Trophoblast cell (in vitro differentiated cells and primary cell): ENCODE data around the gene PLEKHA5.

Experiments
- DNase-seq, 2 donors: peaks; one replicate each; pipeline ENCODE4 v3.0.0-alpha.2; 2016
- H2AFZ ChIP-seq: 2 replicates; pipeline ENCODE4 v1.6.1; 2013; ENCODE audit warnings: low read length, moderate library complexity, mild to moderate bottlenecking; ENCODE audit not compliant: insufficient read depth, poor library complexity
- H2AK5ac ChIP-seq: 2 replicates; pipeline ENCODE4 v1.6.1; 2013; ENCODE audit warnings: mild to moderate bottlenecking, low read length
- H2BK120ac ChIP-seq: 2 replicates; pipeline ENCODE4 v1.6.1; 2013; ENCODE audit warnings: low read length, mild to moderate bottlenecking, moderate library complexity; ENCODE audit not compliant: insufficient read depth, poor library complexity
- H2BK12ac ChIP-seq: 2 replicates; pipeline ENCODE4 v1.6.1; 2013; ENCODE audit warnings: mild to moderate bottlenecking, low read length, moderate library complexity
- H2BK5ac ChIP-seq: 2 replicates; pipeline ENCODE4 v1.6.1; 2013; ENCODE audit warnings: low read length, low read depth, moderate library complexity, mild to moderate bottlenecking; ENCODE audit not compliant: poor library complexity
- H3K14ac ChIP-seq: 2 replicates; pipeline ENCODE4 v1.6.1; 2013; ENCODE audit warnings: mild to moderate bottlenecking, low read length
- H3K18ac ChIP-seq: 2 replicates; pipeline ENCODE4 v1.6.1; 2013; ENCODE audit warnings: mild to moderate bottlenecking, low read length
- H3K23ac ChIP-seq: 2 replicates; pipeline ENCODE4 v1.6.1; 2013; ENCODE audit warnings: low read length
- H3K27ac ChIP-seq: 2 replicates; pipeline ENCODE4 v1.5.1; 2013; ENCODE audit warnings: low read depth, mild to moderate bottlenecking, inconsistent platforms, low read length, moderate library complexity
- H3K27me3 ChIP-seq: 2 replicates; pipeline ENCODE4 v1.6.1; 2013; ENCODE audit warnings: inconsistent platforms, mild to moderate bottlenecking, low read length, moderate library complexity; ENCODE audit not compliant: insufficient read depth
- H3K36me3 ChIP-seq, 2 experiments: 1 replicate in 1 of 2; 2 replicates in 1 of 2; pipeline ENCODE4 v1.6.1; 2013; ENCODE audit warnings: low read length in 2 of 2, mild to moderate bottlenecking in 2 of 2, moderate library complexity in 1 of 2; ENCODE audit not compliant: insufficient read depth in 2 of 2, control insufficient read depth in 1 of 2
- H3K4ac ChIP-seq: 2 replicates; pipeline ENCODE4 v1.6.1; 2013; ENCODE audit warnings: low read depth, mild to moderate bottlenecking, low read length, moderate library complexity
- H3K4me1 ChIP-seq, 2 experiments: 1 replicate in 1 of 2; 2 replicates in 1 of 2; pipeline ENCODE4 v1.6.1; 2013; ENCODE audit warnings: low read length in 2 of 2, mild to moderate bottlenecking in 2 of 2, moderate library complexity in 1 of 2; ENCODE audit not compliant: insufficient read depth in 2 of 2, control insufficient read depth in 1 of 2
- H3K4me2 ChIP-seq: 2 replicates; pipeline ENCODE4 v1.6.1; 2013; ENCODE audit warnings: inconsistent platforms, mild to moderate bottlenecking, low read length, moderate library complexity
- H3K4me3 ChIP-seq: 2 replicates; pipeline ENCODE4 v1.5.1; 2013; ENCODE audit warnings: mild to moderate bottlenecking, low read depth, low read length, inconsistent platforms
- H3K79me1 ChIP-seq: one replicate; pipeline ENCODE4 v1.6.1; 2013; ENCODE audit warnings: low read length
- H3K79me2 ChIP-seq: 2 replicates; pipeline ENCODE4 v1.6.1; 2013; ENCODE audit warnings: low read length, mild to moderate bottlenecking; ENCODE audit not compliant: control insufficient read depth, insufficient read depth, poor library complexity
- H3K9ac ChIP-seq: 2 replicates; pipeline ENCODE4 v1.6.1; 2013; ENCODE audit warnings: mild to moderate bottlenecking, low read length
- H3K9me3 ChIP-seq: 2 replicates; pipeline ENCODE4 v1.6.1; 2013; ENCODE audit warnings: low read depth, mild to moderate bottlenecking, control low read depth, inconsistent platforms, low read length; ENCODE audit not compliant: insufficient read depth
- H4K12ac ChIP-seq: 2 replicates; pipeline ENCODE4 v1.6.1; 2013; ENCODE audit warnings: low read depth, mild to moderate bottlenecking, low read length, moderate library complexity
- H4K8ac ChIP-seq: 2 replicates; pipeline ENCODE4 v1.6.1; 2013; ENCODE audit warnings: low read depth, mild to moderate bottlenecking, low read length, moderate library complexity
- H4K91ac ChIP-seq: one replicate; pipeline ENCODE4 v1.6.1; 2013; ENCODE audit warnings: low read depth, mild to moderate bottlenecking, low read length, moderate library complexity
- WGBS: extraction: QIAGEN DNeasy Blood & Tissue Kit; methylation state at CpG from one replicate; pipeline ENCODE4 v1.1.7; 2013; ENCODE audit warnings: missing lambda C conversion rate; ENCODE audit not compliant: insufficient read length, insufficient coverage; ENCODE audit errors: extremely low coverage; 5-methylcytosine and 5-hydroxymethylcytosine counted together

PLEKHA5 gene

DNA sequence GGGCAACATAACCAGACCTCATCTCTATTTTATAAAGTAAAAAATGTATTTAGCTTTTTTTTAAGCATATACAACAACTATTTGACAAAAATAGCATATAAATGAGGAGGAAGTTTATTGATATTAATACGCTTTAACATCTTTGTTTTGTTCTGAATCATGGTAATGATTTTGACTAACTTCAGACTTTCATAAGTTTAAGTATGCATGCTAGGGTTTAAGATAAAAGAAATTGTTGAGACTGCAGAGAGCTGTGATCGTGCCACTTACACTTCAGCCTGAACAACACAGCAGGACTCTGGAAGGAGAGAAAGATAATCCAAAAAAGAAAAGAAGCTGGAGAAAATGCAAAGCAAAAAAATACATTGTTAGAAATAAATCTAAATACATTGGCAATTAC lies 221.8 kb downstream of the PLEKHA5 start:
- H2AFZ ChIP-seq = no peak overlapping the region
- H2BK120ac ChIP-seq = no peak overlapping the region
- H3K4me1 ChIP-seq = no peaks in the 10 kb centered on the region
- no peak for DNase-seq
- no peak overlapping the region for H3K14ac ChIP-seq
- H3K79me2 ChIP-seq = no peaks in the 10 kb centered on the region
- no peak overlapping the region for H2AK5ac ChIP-seq
- peaks cover 13 to 21% of the 10 kb centered on the region in 2 experiments for H3K36me3 ChIP-seq
- no peaks in the 10 kb centered on the region for H3K9me3 ChIP-seq
- no peak overlapping the region for H3K4me2 ChIP-seq
- no peak overlapping the region for H3K27ac ChIP-seq
- no peak overlapping the region for H3K9ac ChIP-seq
- no peaks in the 10 kb centered on the region for H3K79me1 ChIP-seq
- no peak overlapping the region for H4K12ac ChIP-seq
- H3K18ac ChIP-seq = no peak overlapping the region
- WGBS = no CpG with 5 or more reads among the region's 2 CpGs
- H4K91ac ChIP-seq = no peak overlapping the region
- no peak overlapping the region for H2BK5ac ChIP-seq
- H2BK12ac ChIP-seq = no peak overlapping the region
- no peaks in the 10 kb centered on the region for H3K27me3 ChIP-seq
- no peak overlapping the region for H4K8ac ChIP-seq
- no peak overlapping the region for H3K4me3 ChIP-seq
- no peak overlapping the region for H3K4ac ChIP-seq
- no peak overlapping the region for H3K23ac ChIP-seq

DNA sequence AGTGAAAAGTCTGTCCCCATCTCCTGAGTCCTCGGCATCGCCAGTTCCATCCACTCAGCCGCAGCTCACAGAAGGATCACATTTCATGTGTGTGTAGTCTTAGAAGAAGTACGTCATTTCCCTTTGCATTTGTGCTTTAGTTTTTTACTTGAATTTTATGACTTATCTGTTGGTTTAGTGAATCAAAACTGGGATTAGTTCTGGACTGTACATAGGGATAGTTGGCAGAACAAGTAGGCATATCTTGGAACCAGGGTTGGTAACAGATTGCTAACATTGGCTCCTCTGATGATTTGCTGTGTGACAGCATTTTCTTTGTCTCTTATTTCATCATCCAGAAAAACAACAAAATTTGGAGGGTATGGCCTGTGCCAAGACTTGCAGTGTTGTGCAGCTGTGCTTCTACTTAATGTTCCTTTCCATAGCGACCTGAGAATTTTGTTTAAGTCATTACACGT lies 240.2 kb downstream of the PLEKHA5 start:
- H3K4me3 ChIP-seq = no peak overlapping the region
- H3K4me1 ChIP-seq = no peaks in the 10 kb centered on the region
- H3K9me3 ChIP-seq = no peaks in the 10 kb centered on the region
- no peak overlapping the region for H3K18ac ChIP-seq
- no peak overlapping the region for H3K14ac ChIP-seq
- no peak overlapping the region for H3K4ac ChIP-seq
- no peak overlapping the region for H4K12ac ChIP-seq
- no peak overlapping the region for H2AFZ ChIP-seq
- H2AK5ac ChIP-seq = no peak overlapping the region
- H3K79me1 ChIP-seq = no peaks in the 10 kb centered on the region
- no peak overlapping the region for H4K91ac ChIP-seq
- DNase-seq = no peak
- H3K27ac ChIP-seq = no peak overlapping the region
- no peak overlapping the region for H3K4me2 ChIP-seq
- H3K36me3 ChIP-seq = peaks cover 30 to 33% of the 10 kb centered on the region in 2 experiments
- no peak overlapping the region for H2BK5ac ChIP-seq
- H2BK12ac ChIP-seq = no peak overlapping the region
- no peak overlapping the region for H3K9ac ChIP-seq
- no peaks in the 10 kb centered on the region for H3K79me2 ChIP-seq
- no CpG with 5 or more reads among the region's 6 CpGs for WGBS
- H3K27me3 ChIP-seq = no peaks in the 10 kb centered on the region
- no peak overlapping the region for H2BK120ac ChIP-seq
- no peak overlapping the region for H4K8ac ChIP-seq
- H3K23ac ChIP-seq = no peak overlapping the region

DNA sequence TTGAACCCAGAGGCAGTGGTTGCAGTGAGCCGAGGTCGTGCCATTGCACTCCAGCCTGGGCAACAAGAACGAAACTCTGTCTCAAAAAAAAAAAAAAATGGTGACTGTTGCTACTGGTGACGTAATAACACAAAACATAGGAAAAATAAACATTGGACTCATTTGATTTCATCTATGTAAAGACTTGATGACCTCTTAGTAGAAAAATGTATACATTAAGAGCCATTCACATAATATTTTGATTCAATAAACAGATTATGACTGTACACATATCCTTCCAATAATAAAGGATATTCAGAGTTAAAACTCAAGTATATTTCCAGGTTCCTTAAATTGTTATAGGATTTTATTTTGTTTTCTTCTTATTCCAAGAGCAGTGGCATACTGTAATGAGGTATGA lies 244.1 kb downstream of the PLEKHA5 start:
- no CpG with 5 or more reads among the region's 4 CpGs for WGBS
- no peak overlapping the region for H2BK120ac ChIP-seq
- peaks cover 19 to 23% of the 10 kb centered on the region in 2 experiments for H3K36me3 ChIP-seq
- no peak overlapping the region for H3K4me3 ChIP-seq
- no peak overlapping the region for H3K18ac ChIP-seq
- H3K23ac ChIP-seq = no peak overlapping the region
- no peak overlapping the region for H2AK5ac ChIP-seq
- no peak overlapping the region for H4K8ac ChIP-seq
- no peak overlapping the region for H3K9ac ChIP-seq
- peak in 1 of 2 donors; percentile 56 for DNase-seq
- H4K91ac ChIP-seq = no peak overlapping the region
- no peak overlapping the region for H3K4me2 ChIP-seq
- no peak overlapping the region for H2BK12ac ChIP-seq
- H3K14ac ChIP-seq = no peak overlapping the region
- H2AFZ ChIP-seq = no peak overlapping the region
- H3K4me1 ChIP-seq = no peaks in the 10 kb centered on the region
- no peak overlapping the region for H4K12ac ChIP-seq
- no peaks in the 10 kb centered on the region for H3K27me3 ChIP-seq
- no peaks in the 10 kb centered on the region for H3K79me2 ChIP-seq
- H3K4ac ChIP-seq = no peak overlapping the region
- H2BK5ac ChIP-seq = no peak overlapping the region
- no peaks in the 10 kb centered on the region for H3K9me3 ChIP-seq
- no peak overlapping the region for H3K27ac ChIP-seq
- no peaks in the 10 kb centered on the region for H3K79me1 ChIP-seq

DNA sequence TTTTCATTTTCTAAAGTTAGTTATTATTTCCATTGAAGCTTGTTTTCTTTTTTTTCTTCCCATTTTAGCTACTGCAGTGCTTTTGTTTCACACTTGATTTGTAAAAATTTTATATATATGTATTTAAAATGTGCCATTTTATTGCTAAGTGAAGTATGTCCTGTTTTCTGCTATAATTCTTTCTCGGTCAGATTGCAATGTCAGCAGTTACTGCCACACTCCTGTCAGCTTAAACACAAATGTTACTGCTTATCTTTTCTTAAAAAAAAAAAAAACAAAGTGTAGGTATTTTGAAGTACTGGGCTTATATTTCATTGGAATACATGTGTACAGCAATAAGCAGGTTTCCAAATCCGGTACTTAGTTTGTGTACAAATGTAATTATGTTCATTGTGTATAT lies 246.4 kb downstream of the PLEKHA5 start:
- H3K4me1 ChIP-seq = no peaks in the 10 kb centered on the region
- no peaks in the 10 kb centered on the region for H3K27me3 ChIP-seq
- H3K4ac ChIP-seq = no peak overlapping the region
- no peak overlapping the region for H3K4me3 ChIP-seq
- no peak overlapping the region for H3K18ac ChIP-seq
- no peak overlapping the region for H3K4me2 ChIP-seq
- H3K14ac ChIP-seq = no peak overlapping the region
- H2BK12ac ChIP-seq = no peak overlapping the region
- H3K27ac ChIP-seq = no peak overlapping the region
- H3K79me1 ChIP-seq = no peaks in the 10 kb centered on the region
- H4K12ac ChIP-seq = no peak overlapping the region
- H2BK120ac ChIP-seq = no peak overlapping the region
- no peak overlapping the region for H2AK5ac ChIP-seq
- H3K23ac ChIP-seq = no peak overlapping the region
- no peak overlapping the region for H2AFZ ChIP-seq
- no peaks in the 10 kb centered on the region for H3K9me3 ChIP-seq
- peaks cover 14 to 18% of the 10 kb centered on the region in 2 experiments for H3K36me3 ChIP-seq
- H3K79me2 ChIP-seq = no peaks in the 10 kb centered on the region
- no CpG with 5 or more reads among the region's 2 CpGs for WGBS
- H2BK5ac ChIP-seq = no peak overlapping the region
- no peak overlapping the region for H4K8ac ChIP-seq
- no peak overlapping the region for H3K9ac ChIP-seq
- no peak overlapping the region for H4K91ac ChIP-seq
- no peak for DNase-seq
